IgD-negative memory B cell (primary cell): ENCODE results near the gene GPX6. TPM values are rescaled to one million over a fixed set of nuclear protein-coding genes. Genes with fewer than 3 reads are reported as not detected.
A peak's percentile ranks its signal among the peaks of the same experiment; 100 is the strongest.
"Not testable (repeated sequence)": the region's sequence is repeated elsewhere in the genome, so short reads cannot be mapped to it uniquely, and the experiment has no call there.

Experiments
- H3K27ac Mint-ChIP-seq, 3 donors: one replicate each; pipeline ENCODE4 v1.8.0; 2020 to 2022; ENCODE audit warnings: mild to moderate bottlenecking in 3 of 3, mixed read lengths in 3 of 3, moderate library complexity in 1 of 3
- H3K27me3 Mint-ChIP-seq: one replicate; pipeline ENCODE4 v1.8.0; 2021; ENCODE audit warnings: mixed read lengths
- H3K36me3 Mint-ChIP-seq: one replicate; pipeline ENCODE4 v1.8.0; 2020; ENCODE audit warnings: mild to moderate bottlenecking, mixed read lengths
- H3K4me1 Mint-ChIP-seq, 3 donors: one replicate each; pipeline ENCODE4 v1.8.0; 2020 to 2022; ENCODE audit warnings: mixed read lengths in 3 of 3, mild to moderate bottlenecking in 1 of 3
- H3K4me3 Mint-ChIP-seq, 4 donors: one replicate each; pipeline ENCODE4 v1.8.0; 2020 to 2022; ENCODE audit warnings: mild to moderate bottlenecking in 4 of 4, mixed read lengths in 4 of 4, moderate library complexity in 3 of 4
- H3K9me3 Mint-ChIP-seq, 3 donors: one replicate each; pipeline ENCODE4 v1.8.0; 2020 to 2021; ENCODE audit warnings: mixed read lengths in 3 of 3, mild to moderate bottlenecking in 1 of 3
- polyA plus RNA-seq: library from polyadenylated mRNA; unstranded; fragments of 300-500 nt; fragmentation: Illumina TruSeq; gene quantifications from one replicate; pipeline ENCODE4 v1.2.3, GENCODE V29; 2021

GPX6 gene
- polyA plus RNA-seq, 1 donor from 2014 or later = not detected

DNA sequence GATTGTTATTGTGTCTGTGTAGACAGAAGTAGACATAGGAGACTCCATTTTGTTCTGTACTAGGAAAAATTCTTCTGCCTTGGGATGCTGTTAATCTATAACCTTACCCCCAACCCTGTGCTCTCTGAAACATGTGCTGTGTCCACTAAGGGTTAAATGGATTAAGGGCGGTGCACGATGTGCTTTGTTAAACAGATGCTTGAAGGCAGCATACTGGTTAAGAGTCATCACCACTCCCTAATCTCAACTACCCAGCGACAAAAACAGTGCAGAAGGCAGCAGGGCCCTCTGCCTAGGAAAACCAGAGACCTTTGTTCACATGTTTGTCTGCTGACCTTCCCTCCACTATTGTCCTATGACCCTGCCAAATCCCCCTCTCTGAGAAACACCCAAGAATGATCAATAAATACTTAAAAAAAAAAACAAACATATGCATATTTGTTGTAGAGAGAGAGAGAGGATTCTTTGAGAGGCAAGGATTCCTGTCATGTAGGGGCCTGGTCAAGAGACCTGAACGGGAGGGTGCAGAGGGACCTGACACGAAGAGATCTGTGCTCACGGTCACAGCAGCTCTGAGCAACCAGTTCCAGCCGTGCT lies 12.8 kb downstream of the GPX6 start:
- H3K36me3 Mint-ChIP-seq, H3K4me3 Mint-ChIP-seq, H3K27me3 Mint-ChIP-seq, H3K9me3 Mint-ChIP-seq, H3K4me1 Mint-ChIP-seq, H3K27ac Mint-ChIP-seq: not testable (repeated sequence)

DNA sequence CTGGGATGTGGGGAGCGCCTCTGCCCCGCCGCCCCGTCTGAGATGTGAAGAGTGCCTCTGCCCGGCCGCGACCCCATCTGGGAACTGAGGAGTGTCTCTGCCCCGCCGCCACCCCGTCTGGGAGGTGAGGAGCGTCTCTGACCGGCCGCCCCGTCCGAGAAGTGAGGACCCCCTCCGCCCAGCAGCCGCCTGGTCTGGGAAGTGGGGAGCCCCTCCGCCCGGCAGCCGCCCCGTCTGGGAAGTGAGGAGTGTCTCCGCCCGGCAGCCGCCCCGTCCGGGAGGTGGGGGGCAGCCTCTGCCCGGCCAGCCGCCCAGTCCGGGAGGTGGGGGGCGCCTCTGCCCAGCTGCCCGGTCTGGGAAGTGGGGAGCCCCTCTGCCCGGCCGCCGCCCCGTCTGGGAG lies 13.5 kb downstream of the GPX6 start:
- not testable (repeated sequence) for H3K36me3 Mint-ChIP-seq, H3K4me3 Mint-ChIP-seq, H3K27me3 Mint-ChIP-seq, H3K27ac Mint-ChIP-seq, H3K4me1 Mint-ChIP-seq, H3K9me3 Mint-ChIP-seq

DNA sequence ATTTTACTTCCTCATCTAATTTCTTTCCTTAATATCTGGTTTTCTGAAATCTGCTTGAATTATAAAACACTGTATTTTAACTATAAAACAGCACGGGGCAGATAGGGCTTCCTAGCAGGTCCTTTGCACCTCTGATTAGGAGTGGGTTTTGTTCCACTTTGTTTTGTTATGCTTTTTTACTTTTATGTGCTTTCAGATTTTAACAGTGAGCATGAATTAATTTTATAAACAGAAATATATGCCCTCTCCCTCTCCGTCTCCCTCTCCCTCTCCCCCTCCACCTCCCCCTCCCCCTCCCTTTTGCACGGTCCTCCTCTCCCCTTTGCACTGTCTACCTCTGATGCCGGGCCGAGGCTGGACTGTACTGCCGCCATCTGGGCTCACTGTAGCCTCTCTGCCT lies 14.3 kb downstream of the GPX6 start:
- no peak overlapping the region for H3K27ac Mint-ChIP-seq

DNA sequence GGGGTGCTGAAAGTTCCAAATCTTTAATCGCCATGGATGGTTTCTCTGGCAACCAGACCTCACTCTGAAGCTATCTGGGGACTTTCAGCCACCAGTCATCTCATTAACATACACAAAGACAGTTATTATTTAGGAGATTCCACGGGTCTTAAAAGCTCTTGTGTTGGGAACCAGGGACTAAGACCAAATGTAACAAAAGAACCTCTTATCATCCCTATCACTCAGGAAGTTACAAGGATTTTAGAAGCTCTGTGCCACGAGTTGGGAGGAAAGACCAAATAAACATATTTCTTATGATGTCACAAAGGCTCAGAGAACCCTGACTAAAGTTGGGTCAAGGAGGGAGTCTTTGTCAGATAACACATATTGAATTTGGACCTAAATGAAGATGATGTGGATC lies 17.7 kb downstream of the GPX6 start:
- Mint-ChIP-seq H3K27me3 (peaks cover 9% of the 10 kb centered on the region), H3K4me3 (no peak overlapping the region), H3K36me3 (no peaks in the 10 kb centered on the region), H3K4me1 (no peaks in the 10 kb centered on the region), H3K27ac (no peak overlapping the region), H3K9me3 (no peaks in the 10 kb centered on the region)

More for the DNA sequence above, 14.3 kb downstream of the GPX6 start:
- Mint-ChIP-seq H3K36me3 (no peaks in the 10 kb centered on the region), H3K4me3 (no peak overlapping the region), H3K9me3 (peaks cover 0 to 3% (median 0%) of the 10 kb centered on the region in 3 donors), H3K27me3 (peaks cover 1% of the 10 kb centered on the region), H3K4me1 (no peaks in the 10 kb centered on the region)

DNA sequence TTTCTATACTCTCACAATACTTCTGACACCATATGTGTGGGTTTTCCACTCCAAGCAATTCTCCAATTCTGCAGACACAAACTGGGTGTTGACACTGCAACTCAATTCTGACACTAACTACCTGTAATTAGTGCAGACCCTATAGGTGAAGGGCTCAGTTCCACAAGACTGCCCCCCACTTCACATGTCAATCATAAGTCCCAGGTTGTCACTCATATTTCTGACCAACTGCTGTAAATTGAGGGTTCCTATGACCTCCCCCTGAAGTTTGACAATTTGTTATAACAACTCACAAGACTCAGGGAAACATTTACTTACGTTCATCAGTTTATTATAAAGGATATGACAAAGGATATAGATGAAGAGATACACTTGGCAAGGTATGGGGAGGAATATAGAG lies 18.3 kb downstream of the GPX6 start:
- H3K27me3 Mint-ChIP-seq = peaks cover 11% of the 10 kb centered on the region
- no peaks in the 10 kb centered on the region for H3K36me3 Mint-ChIP-seq
- no peak overlapping the region for H3K27ac Mint-ChIP-seq
- H3K4me1 Mint-ChIP-seq = no peaks in the 10 kb centered on the region
- no peaks in the 10 kb centered on the region for H3K9me3 Mint-ChIP-seq
- no peak overlapping the region for H3K4me3 Mint-ChIP-seq

DNA sequence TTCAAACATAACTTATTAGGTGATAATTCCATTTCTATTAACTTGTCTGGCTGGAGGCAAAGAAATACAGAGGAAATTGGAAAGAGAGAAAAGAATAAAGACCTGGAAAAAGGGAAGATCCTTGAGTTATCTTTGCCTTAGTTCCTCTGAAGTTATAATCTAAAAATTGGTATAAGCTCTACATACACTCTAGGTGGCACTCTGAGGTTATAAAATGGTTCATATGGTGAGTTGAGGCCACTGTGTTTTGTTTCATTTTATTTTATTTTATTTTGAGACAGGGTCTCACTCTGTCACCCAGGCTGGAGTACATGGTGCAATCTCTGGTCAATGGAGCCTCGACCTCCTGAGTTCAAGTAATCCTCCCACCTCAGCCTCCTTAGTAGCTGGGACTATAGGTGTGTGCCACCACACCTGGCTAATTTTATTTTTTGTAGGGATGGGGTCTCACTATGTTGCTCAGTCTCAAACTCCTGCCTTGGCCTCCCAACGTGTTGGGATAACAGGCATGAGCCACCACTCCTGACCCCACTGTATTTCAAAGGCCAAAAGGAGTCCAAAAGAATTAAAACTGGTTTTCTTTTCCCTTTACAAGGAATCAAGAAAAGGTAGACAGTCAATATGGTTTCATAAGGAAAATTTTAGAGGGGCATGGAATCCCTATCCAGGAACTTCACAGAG lies 19.4 kb downstream of the GPX6 start:
- Mint-ChIP-seq H3K27me3 (peaks cover 21% of the 10 kb centered on the region), H3K9me3 (peaks cover 0 to 3% (median 0%) of the 10 kb centered on the region in 3 donors), H3K4me3 (no peak overlapping the region), H3K4me1 (peaks cover 0 to 3% (median 0%) of the 10 kb centered on the region in 3 donors), H3K36me3 (no peaks in the 10 kb centered on the region), H3K27ac (no peak overlapping the region)

DNA sequence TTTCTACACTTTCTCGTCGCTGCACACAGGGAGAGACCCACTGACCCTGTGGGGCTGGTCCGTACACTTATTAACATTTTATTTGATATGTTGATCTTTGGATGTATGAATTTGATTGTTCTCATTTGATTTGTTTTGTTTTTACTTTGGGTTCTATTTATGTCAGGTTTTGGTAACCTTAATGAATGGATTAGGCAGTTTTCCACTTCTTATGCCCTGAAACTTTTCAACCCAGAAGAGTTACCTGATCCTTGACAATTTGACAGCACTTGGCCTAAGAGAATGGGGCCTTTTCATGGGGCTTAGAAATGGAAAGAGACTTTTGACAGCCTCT lies 23.6 kb downstream of the GPX6 start:
- Mint-ChIP-seq H3K4me3 (no peak overlapping the region), H3K9me3 (peaks cover 0 to 3% (median 0%) of the 10 kb centered on the region in 3 donors), H3K4me1 (peaks cover 7 to 14% (median 12%) of the 10 kb centered on the region in 3 donors), H3K36me3 (no peaks in the 10 kb centered on the region), H3K27ac (peak overlapping the region in 1 of 3 donors; percentile 69), H3K27me3 (peaks cover 40% of the 10 kb centered on the region)

DNA sequence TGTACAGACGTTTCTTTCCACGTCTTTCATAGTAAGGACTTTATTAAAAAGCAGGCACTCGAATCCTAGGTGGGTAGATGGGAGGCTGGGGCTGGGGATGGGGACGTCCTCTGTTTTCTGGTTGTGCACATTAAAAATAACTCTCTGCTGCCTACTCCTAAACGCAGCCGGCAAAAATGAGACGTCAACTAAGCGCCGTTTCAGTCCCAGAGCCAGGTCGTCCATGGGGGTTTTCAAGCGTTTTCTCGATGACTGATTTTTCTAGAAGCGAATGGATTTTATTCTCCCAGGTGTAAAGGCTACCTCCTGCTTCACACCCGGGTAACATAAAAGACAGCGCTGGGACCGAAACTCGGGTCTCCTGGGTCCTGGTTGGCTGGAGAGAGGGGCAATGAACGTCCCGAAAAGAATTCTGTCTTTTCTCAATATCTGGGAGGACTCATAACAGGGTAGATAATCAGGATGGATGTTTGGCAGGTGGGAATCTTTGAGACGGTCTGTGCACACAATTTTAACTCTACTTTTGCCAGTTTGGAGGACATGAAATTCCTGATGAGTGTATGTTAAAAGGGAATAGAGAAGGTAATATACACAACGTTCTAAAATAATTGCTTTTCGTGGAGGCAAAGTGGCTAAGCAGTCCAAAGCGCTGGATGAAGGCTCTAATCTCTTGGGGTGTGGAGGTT lies 25.2 kb downstream of the GPX6 start:
- Mint-ChIP-seq H3K27ac (peak overlapping the region in 1 of 3 donors; percentile 42), H3K9me3 (peaks cover 0 to 3% (median 0%) of the 10 kb centered on the region in 3 donors), H3K27me3 (peaks cover 47% of the 10 kb centered on the region), H3K4me3 (peak overlapping the region; percentile 16 to 90 (median 74)), H3K36me3 (peaks cover 1% of the 10 kb centered on the region), H3K4me1 (peaks cover 7 to 14% (median 12%) of the 10 kb centered on the region in 3 donors)

DNA sequence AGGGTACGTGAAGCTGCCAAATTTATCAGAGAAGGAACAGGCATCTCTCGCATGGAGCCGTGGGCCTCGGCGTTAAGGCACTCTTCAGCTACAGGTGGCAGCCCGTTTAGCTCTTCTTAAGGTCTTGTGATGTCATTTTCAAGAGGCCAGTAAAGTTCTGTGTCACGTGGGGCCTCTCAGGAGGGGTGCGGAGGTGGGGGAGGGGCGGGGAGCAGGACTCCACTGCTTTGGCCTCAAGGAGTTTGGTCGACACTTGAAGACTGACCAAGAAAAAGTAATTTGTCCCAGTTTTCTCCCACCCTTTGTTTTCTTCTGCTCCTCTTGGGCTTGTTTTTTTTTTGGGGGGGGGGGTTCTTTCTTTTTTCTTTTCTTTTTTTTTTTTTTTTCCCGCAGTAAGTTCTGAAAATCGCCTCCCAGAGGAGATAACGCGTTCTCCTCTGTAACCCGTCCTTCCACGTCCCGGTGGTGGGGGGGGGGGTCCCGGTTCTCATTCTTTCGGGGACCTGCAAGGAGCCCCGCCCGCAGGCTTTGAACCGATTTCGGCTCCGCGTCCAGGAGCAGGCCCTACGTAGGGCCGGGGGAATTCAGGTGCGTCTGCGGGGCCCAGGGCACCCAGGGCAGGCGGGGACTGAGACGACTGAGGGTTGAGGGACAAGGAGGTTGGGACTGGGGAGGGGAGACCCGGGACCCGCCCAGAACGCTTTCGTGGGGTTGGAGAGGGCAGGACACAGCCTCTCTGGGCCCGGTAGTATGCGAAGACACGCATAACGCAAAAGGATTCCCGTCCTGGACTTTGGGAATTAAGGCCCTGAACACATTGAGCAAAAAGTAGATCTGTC lies 26.0 kb downstream of the GPX6 start:
- Mint-ChIP-seq H3K36me3 (peaks cover 1% of the 10 kb centered on the region), H3K27ac (peak overlapping the region in 1 of 3 donors; percentile 42), H3K4me3 (peak overlapping the region; percentile 16 to 93 (median 80)), H3K27me3 (peaks cover 47% of the 10 kb centered on the region), H3K9me3 (peaks cover 0 to 3% (median 0%) of the 10 kb centered on the region in 3 donors), H3K4me1 (peaks cover 7 to 14% (median 12%) of the 10 kb centered on the region in 3 donors)

DNA sequence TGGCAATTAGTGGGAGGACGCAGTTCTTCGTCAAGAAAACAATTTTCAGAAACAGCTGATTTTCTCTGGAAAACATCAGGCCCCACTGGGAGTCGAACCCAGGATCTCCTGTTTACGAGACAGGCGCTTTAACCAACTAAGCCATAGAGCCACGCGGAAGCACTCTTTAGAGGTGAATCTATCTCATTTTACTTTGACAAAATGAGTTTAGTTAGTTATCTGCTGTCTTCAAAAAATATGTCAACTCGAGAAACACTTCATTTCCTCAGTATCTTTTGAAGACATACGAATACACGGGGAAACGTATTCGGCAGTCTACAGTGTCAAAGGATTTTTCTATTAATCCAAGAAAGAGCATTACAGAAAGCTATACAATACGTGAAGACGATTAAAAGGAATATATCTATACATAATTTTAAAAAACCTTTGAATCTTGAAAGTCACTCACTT lies 26.7 kb downstream of the GPX6 start:
- Mint-ChIP-seq H3K36me3 (peaks cover 1% of the 10 kb centered on the region), H3K27ac (peak overlapping the region in 1 of 3 donors; percentile 32), H3K9me3 (peaks cover 0 to 3% (median 0%) of the 10 kb centered on the region in 3 donors), H3K4me1 (peaks cover 7 to 14% (median 12%) of the 10 kb centered on the region in 3 donors), H3K4me3 (peak overlapping the region in 3 of 4 donors; percentile 71 to 93 (median 90)), H3K27me3 (peaks cover 46% of the 10 kb centered on the region)

DNA sequence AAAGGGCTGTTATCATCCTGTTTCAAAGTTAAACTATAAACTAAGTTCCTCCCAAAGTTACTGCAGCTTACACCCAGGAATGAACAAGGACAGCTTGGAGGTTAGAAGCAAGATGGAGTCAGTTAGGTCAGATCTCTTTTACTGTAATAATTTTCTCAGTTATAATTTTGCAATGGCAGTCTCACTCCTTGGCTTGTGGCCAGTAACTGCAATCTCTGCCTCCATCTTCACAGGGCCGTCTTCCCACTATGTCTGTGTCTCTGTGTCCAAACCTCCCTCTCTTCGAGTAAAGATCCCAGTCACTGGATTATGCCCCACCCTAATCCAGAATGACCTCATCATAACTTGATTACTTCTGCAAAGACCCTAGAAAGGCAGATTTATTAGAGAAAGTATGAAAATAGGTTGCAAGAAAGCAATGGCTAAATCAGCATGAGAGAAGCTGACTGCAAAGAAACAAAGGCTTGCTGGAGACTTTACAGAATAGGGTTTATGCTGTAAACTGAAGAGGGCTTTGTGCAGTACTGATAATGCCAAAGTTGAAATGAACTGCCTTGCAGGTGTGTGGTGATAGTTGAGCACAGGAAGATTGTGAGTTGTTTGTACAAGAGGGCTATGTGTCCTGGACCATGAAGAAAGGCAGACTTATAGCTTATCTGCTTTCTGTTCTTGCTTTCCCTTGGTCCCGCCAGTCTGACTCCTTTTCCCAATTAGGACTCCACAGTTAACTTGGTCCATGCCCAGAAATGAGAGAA lies 28.4 kb downstream of the GPX6 start:
- Mint-ChIP-seq H3K36me3 (peaks cover 1% of the 10 kb centered on the region), H3K9me3 (peaks cover 0 to 3% (median 0%) of the 10 kb centered on the region in 3 donors), H3K4me1 (peaks cover 7 to 14% (median 12%) of the 10 kb centered on the region in 3 donors), H3K27me3 (peaks cover 37% of the 10 kb centered on the region), H3K27ac (peak overlapping the region in 1 of 3 donors; percentile 1), H3K4me3 (no peak overlapping the region)

DNA sequence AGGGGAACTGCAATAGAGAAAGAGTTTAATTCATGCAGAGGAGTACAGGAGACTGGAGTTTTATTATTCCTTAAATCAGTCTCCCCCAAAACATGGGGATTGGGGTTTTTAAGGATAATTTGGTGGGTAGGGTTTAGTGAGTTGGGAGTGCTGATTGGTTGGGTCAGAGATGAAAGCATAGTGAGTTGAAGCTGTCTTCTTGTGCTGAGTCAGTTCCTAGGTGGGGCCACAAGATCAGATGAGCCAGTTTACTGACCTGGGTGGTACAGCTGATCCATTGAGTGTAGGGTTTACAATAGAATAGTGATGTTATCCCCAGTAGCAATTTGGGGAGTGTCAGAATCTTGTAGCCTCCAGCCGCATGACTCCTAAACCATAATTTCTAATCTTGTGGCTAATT lies 29.1 kb downstream of the GPX6 start:
- H3K36me3 Mint-ChIP-seq = peaks cover 1% of the 10 kb centered on the region
- peaks cover 0 to under 1% (median 0%) of the 10 kb centered on the region in 3 donors for H3K9me3 Mint-ChIP-seq
- H3K27ac Mint-ChIP-seq = no peak overlapping the region
- H3K27me3 Mint-ChIP-seq = peaks cover 33% of the 10 kb centered on the region
- peaks cover 7 to 14% (median 11%) of the 10 kb centered on the region in 3 donors for H3K4me1 Mint-ChIP-seq
- H3K4me3 Mint-ChIP-seq = no peak overlapping the region

DNA sequence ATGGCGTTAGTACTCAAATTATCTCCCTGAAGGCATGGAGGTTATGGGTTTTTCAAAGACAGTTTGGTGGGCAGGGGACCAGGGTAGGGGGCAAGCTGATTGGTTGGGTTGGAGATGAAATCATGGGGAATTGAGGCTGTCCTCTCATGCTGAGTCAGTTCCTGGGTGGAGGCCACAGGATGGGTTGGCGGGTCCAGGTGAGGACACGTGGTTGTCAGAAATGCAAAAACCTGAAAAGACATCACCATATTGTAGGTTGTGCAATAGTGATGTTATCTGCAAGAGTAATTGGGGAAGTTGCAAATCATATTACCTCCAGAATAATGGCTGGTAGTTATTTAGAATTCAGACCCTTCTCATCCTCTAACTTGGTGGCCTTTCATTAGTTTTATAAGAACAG lies 30.1 kb downstream of the GPX6 start:
- Mint-ChIP-seq H3K4me3 (no peak overlapping the region), H3K27ac (no peak overlapping the region), H3K4me1 (peaks cover 4 to 12% (median 8%) of the 10 kb centered on the region in 3 donors), H3K9me3 (no peaks in the 10 kb centered on the region), H3K27me3 (peaks cover 33% of the 10 kb centered on the region), H3K36me3 (peaks cover 1% of the 10 kb centered on the region)

DNA sequence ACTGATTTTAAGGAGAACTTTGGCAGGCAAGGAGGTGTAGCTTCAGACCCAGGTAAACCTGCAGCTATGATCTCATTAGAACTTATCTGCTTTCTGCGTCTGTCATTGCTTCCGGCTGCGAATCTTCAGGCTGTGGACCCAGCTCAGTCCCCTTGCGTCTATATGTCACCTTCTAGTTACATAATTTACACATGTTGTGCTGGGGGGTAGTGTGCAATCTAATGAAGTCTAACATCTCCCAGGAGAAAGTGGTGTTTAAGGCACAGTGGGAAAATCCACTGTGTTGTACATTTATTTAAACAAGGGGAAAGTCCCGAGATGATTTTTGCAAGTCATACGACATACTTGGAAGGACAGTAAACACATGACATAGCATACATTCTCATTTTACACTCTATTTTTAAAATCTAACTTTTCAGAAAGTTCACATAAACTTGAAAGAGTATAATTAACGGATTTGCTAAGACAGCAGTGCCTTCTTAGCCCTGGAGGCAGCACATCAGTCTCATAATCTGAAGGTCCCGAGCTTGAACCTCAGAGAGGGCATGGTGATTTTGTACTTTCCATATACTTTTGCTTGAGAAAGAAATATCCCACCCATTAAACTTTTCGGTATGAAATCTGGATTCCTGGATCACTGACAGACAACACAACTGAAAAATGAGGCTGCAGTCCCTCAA lies 35.2 kb downstream of the GPX6 start:
- Mint-ChIP-seq H3K36me3 (peaks cover under 1% of the 10 kb centered on the region), H3K9me3 (no peaks in the 10 kb centered on the region), H3K27me3 (peaks cover 32% of the 10 kb centered on the region), H3K4me3 (no peak overlapping the region), H3K4me1 (peaks cover 0 to 7% (median 2%) of the 10 kb centered on the region in 3 donors), H3K27ac (no peak overlapping the region)
